K562 (cell line): ENCODE results near the gene SEC61A1. TPM values are rescaled to one million over a fixed set of nuclear protein-coding genes. Genes with fewer than 3 reads are reported as not detected.

ENCODE experiments used
- ARID1B ChIP-seq: fragments of 450-650 bp; IDR thresholded peaks from 2 replicates; pipeline ENCODE4 v1.6.1; 2016; ENCODE audit warnings: antibody characterized with exemption, mild to moderate bottlenecking, inconsistent platforms
- ATF1 ChIP-seq, 2 experiments: fragments of 450-650 bp in 1 of 2; IDR thresholded peaks; 2 replicates each; pipeline ENCODE4 v1.6.1; 2016; ENCODE audit warnings: missing compliant biosample characterization in 1 of 2, missing genetic modification characterization in 1 of 2
- BCL6 ChIP-seq: fragments of 250-450 bp; sonication (Bioruptor Pico); IDR thresholded peaks from 2 replicates; pipeline ENCODE4 v1.4.0; 2020
- BRD9 ChIP-seq: fragments of 450-650 bp; IDR thresholded peaks from 2 replicates; pipeline ENCODE4 v1.6.1; 2018; ENCODE audit warnings: low read depth; ENCODE audit not compliant: partially characterized antibody
- CEBPB ChIP-seq: fragments of 450-650 bp; IDR thresholded peaks from 2 replicates; pipeline ENCODE4 v1.6.1; 2016; ENCODE audit warnings: missing genetic modification characterization, missing compliant biosample characterization
- CHD1 ChIP-seq: fragments of 200-600 bp; sonication (generic); IDR thresholded peaks from one replicate; pipeline ENCODE4 v1.6.1; 2012; ENCODE audit warnings: mild to moderate bottlenecking, moderate library complexity, low read length, inconsistent platforms
- FOXJ2 ChIP-seq: fragments of 200-800 bp; sonication (Bioruptor generic); IDR thresholded peaks from 2 replicates; pipeline ENCODE4 v1.6.1; 2016; ENCODE audit warnings: missing genetic modification characterization, missing compliant biosample characterization
- HNRNPLL ChIP-seq: fragments of 200-400 bp; formaldehyde crosslinking; IDR thresholded peaks from 2 replicates; pipeline ENCODE4 v1.6.1; 2017; ENCODE audit warnings: low read length, low read depth, mild to moderate bottlenecking; ENCODE audit not compliant: poor library complexity, severe bottlenecking
- MBD2 ChIP-seq: sonication (generic); IDR thresholded peaks from 2 replicates; pipeline ENCODE4 v1.6.1; 2016; ENCODE audit warnings: low read depth, borderline replicate concordance
- NUFIP1 ChIP-seq: fragments of 450-650 bp; IDR thresholded peaks from 2 replicates; pipeline ENCODE4 v1.6.1; 2018; ENCODE audit not compliant: partially characterized antibody
- SIN3A ChIP-seq, 2 experiments: fragments of 150-350 bp in 1 of 2; IDR thresholded peaks; 2 replicates each; pipeline ENCODE4 v1.6.1; 2011 to 2016; ENCODE audit warnings: borderline replicate concordance in 2 of 2, low read depth in 2 of 2, low read length in 2 of 2, mild to moderate bottlenecking in 2 of 2, moderate library complexity in 2 of 2; ENCODE audit not compliant: control insufficient read depth in 1 of 2
- TCF7L2 ChIP-seq: fragments of 150-350 bp; IDR thresholded peaks from 2 replicates; pipeline ENCODE4 v1.6.1; 2016; ENCODE audit warnings: low read depth, mild to moderate bottlenecking, low read length, moderate library complexity
- ZNF124 ChIP-seq: sonication (generic); formaldehyde crosslinking; IDR thresholded peaks from 2 replicates; pipeline ENCODE4 v1.8.1; 2022; ENCODE audit warnings: missing genetic modification reagents
- ZNF134 ChIP-seq: fragments of 250-450 bp; sonication (Bioruptor Pico); conservative IDR thresholded peaks from 2 replicates; pipeline ENCODE4 v1.4.0; 2020
- ZNF140 ChIP-seq: fragments of 250-450 bp; sonication (Bioruptor Pico); IDR thresholded peaks from 2 replicates; pipeline ENCODE4 v1.8.0; 2021; ENCODE audit warnings: moderate library complexity, mild to moderate bottlenecking, inconsistent platforms
- ZNF316 ChIP-seq: fragments of 450-650 bp; IDR thresholded peaks from 2 replicates; pipeline ENCODE4 v1.6.1; 2016
- polyA plus RNA-seq, 8 experiments: library from polyadenylated mRNA; depleted of rRNA in 4 of 8; stranded (reverse) in 5 of 8; unstranded in 3 of 8; fragments of >200 nt; fragmentation: Nextera tagmentation in 2 of 8; fragmentation: Illumina TruSeq in 1 of 8; extraction: Ambion mirVana in 2 of 8; extraction: Trizol in 1 of 8; gene quantifications; 2 replicates each; pipeline versions ENCODE4 v1.2.1 to v1.2.3, GENCODE V29; 2011 to 2014; ENCODE audit warnings: inconsistent platforms in 1 of 8, missing spikeins in 1 of 8
- total RNA-seq, 7 experiments: library from RNA; depleted of rRNA in 6 of 7; stranded (reverse); fragments of >200 nt in 6 of 7; fragmentation: Illumina TruSeq in 2 of 7; extraction: Trizol in 2 of 7; gene quantifications; 2 replicates each; pipeline versions ENCODE4 v1.2.1 to v1.2.3, GENCODE V29; 2011 to 2021; ENCODE audit warnings: low replicate concordance in 1 of 7
- TF ChIP-seq, protein P1 (sequence below): fragments of 150-350 bp; IDR thresholded peaks from 2 replicates; pipeline ENCODE4 v1.6.1; 2014; ENCODE audit warnings: low read depth, mild to moderate bottlenecking, low read length, borderline replicate concordance

SEC61A1 gene
- total and polyA plus RNA-seq, 9 of the 15 experiments (the other 6 are each of a cell fraction or from before 2014, with no cell fraction given): 1.9 to 140 (median 79.1) TPM

DNA sequence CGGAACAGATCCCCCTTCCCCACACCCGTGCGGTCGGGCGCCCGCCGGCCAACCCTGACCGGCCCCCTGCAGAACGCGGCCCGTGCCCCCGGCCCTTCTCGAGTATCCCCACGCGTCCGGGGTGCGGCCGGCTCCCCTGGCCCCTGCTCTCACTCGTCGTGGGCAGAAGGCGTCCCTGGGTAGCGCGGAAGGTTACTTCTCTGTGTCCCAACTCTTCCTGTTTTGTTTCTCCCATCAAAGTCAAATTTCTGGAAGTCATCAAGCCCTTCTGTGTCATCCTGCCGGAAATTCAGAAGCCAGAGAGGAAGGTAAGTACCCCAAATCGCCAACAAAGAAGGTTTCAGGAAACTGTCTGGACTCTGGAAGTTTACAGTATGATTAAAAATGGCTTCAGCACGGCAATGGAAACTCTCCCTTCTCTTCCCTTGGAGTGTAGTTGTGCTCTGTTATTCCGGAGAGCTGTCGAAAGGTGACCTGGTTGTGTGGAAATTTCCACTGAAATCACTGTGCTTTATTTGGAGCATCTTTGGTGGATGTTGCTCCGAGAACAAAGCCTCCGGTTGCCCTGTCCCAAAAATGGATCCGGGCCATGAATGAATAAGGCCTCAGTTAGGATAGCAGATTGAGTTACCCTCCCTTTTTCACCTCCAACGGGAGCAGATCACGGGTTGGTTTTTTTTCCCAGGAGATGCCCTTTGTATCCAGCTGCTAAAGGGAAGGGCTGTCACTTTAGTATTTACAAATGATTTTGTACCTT lies 536 bp downstream of the SEC61A1 start (continued):
- TF ChIP-seq MBD2 (no peak), ARID1B (no peak), ZNF316 (peak; percentile 31; the same call in 1 of the 2 replicates), FOXJ2 (tag) (0 out of 2 replicates have a peak, but pooled peaks have one; percentile 26), TCF7L2 (no peak), CHD1 (peak; percentile 24), BRD9 (no peak), NUFIP1 (no peak), BCL6 (CRISPR knock-in tag) (no peak), ZNF140 (CRISPR knock-in tag) (no peak), HNRNPLL (peak; percentile 9), ATF1 (CRISPR knock-in tag; IDR thresholded peaks at IDR 0.05) (no peak), ATF1 (tag; IDR thresholded peaks at IDR 0.05) (peak; percentile 2; the same call in 1 of the 2 replicates), CEBPB (tag) (no peak), SIN3A (IDR thresholded peaks at IDR 0.05; ENCODE audit: borderline replicate concordance in 2 of 2, control insufficient read depth in 1 of 2, low read depth in 2 of 2, low read length in 2 of 2) (peak in 1 of 2 experiments; percentile 39; a peak in 1 of 4 replicates), ZNF134 (CRISPR knock-in tag) (no peak), ZNF124 (CRISPR knock-in tag) (no peak)
- TF ChIP-seq, protein P1, sequence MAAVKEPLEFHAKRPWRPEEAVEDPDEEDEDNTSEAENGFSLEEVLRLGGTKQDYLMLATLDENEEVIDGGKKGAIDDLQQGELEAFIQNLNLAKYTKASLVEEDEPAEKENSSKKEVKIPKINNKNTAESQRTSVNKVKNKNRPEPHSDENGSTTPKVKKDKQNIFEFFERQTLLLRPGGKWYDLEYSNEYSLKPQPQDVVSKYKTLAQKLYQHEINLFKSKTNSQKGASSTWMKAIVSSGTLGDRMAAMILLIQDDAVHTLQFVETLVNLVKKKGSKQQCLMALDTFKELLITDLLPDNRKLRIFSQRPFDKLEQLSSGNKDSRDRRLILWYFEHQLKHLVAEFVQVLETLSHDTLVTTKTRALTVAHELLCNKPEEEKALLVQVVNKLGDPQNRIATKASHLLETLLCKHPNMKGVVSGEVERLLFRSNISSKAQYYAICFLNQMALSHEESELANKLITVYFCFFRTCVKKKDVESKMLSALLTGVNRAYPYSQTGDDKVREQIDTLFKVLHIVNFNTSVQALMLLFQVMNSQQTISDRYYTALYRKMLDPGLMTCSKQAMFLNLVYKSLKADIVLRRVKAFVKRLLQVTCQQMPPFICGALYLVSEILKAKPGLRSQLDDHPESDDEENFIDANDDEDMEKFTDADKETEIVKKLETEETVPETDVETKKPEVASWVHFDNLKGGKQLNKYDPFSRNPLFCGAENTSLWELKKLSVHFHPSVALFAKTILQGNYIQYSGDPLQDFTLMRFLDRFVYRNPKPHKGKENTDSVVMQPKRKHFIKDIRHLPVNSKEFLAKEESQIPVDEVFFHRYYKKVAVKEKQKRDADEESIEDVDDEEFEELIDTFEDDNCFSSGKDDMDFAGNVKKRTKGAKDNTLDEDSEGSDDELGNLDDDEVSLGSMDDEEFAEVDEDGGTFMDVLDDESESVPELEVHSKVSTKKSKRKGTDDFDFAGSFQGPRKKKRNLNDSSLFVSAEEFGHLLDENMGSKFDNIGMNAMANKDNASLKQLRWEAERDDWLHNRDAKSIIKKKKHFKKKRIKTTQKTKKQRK: no peak
